GM21515 (cell line): Measurements from ENCODE around the gene FCHSD2.
"Not testable (repeated sequence)": the region's sequence is repeated elsewhere in the genome, so short reads cannot be mapped to it uniquely, and the experiment has no call there.

Experiments used
- ATAC-seq: cut with Tn5 transposase; IDR thresholded peaks from one replicate; pipeline ENCODE4 v1.9.1; 2021; ENCODE audit not compliant: unreplicated experiment

The FCHSD2 gene

GRCh38 chr11:72940417-72940816 lies 201.7 kb downstream of the FCHSD2 start:
- no peak for ATAC-seq

GRCh38 chr11:72939031-72939430 lies 203.1 kb downstream of the FCHSD2 start:
- no peak for ATAC-seq

GRCh38 chr11:72937439-72937838 lies 204.7 kb downstream of the FCHSD2 start:
- ATAC-seq: no peak

- no peak for ATAC-seq
Observed at GRCh38 chr11:72935700-72936099, 206.4 kb downstream of the FCHSD2 start.

GRCh38 chr11:72932132-72932570 lies 210.0 kb downstream of the FCHSD2 start:
- no peak for ATAC-seq

GRCh38 chr11:72930008-72930407 lies 212.1 kb downstream of the FCHSD2 start:
- no peak for ATAC-seq

- ATAC-seq: no peak
Observed at GRCh38 chr11:72929256-72929655, 212.9 kb downstream of the FCHSD2 start.

- ATAC-seq: no peak
Observed at GRCh38 chr11:72927380-72927779, 214.7 kb downstream of the FCHSD2 start.

- ATAC-seq: no peak
Observed at GRCh38 chr11:72926076-72926475, 216.0 kb downstream of the FCHSD2 start.

GRCh38 chr11:72925656-72926055 lies 216.5 kb downstream of the FCHSD2 start:
- no peak for ATAC-seq

GRCh38 chr11:72924568-72925190 lies 217.4 kb downstream of the FCHSD2 start:
- no peak for ATAC-seq

- no peak for ATAC-seq
Observed at GRCh38 chr11:72921028-72921716, 220.9 kb downstream of the FCHSD2 start.

GRCh38 chr11:72920001-72920400 lies 222.1 kb downstream of the FCHSD2 start:
- ATAC-seq: no peak

- no peak for ATAC-seq
Observed at GRCh38 chr11:72918851-72919250, 223.3 kb downstream of the FCHSD2 start.

GRCh38 chr11:72912253-72912652 lies 229.9 kb downstream of the FCHSD2 start:
- no peak for ATAC-seq

GRCh38 chr11:72909558-72910388 lies 232.3 kb downstream of the FCHSD2 start:
- ATAC-seq: not testable (repeated sequence)

- ATAC-seq: no peak
Observed at GRCh38 chr11:72908032-72908676, 234.0 kb downstream of the FCHSD2 start.

- ATAC-seq: no peak
Observed at GRCh38 chr11:72904016-72904415, 238.1 kb downstream of the FCHSD2 start.

- no peak for ATAC-seq
Observed at GRCh38 chr11:72901374-72901773, 240.7 kb downstream of the FCHSD2 start.

GRCh38 chr11:72900013-72900412 lies 242.1 kb downstream of the FCHSD2 start:
- no peak for ATAC-seq

GRCh38 chr11:72899238-72899637 lies 242.9 kb downstream of the FCHSD2 start:
- ATAC-seq: no peak
